H9 (cell line): ENCODE results near the gene IL6R. TPM values are rescaled to one million over a fixed set of nuclear protein-coding genes. Genes with fewer than 3 reads are reported as not detected.

Experiments
- DNase-seq: peaks from one replicate; pipeline ENCODE4 v3.0.0-alpha.2; 2017
- H2AFZ ChIP-seq: one replicate; pipeline ENCODE4 v1.6.1; 2013; ENCODE audit warnings: mild to moderate bottlenecking, low read length, control low read depth, moderate library complexity
- H2AK5ac ChIP-seq: 2 replicates; pipeline ENCODE4 v1.6.1; 2013; ENCODE audit warnings: low read length, control low read depth, mixed read lengths; ENCODE audit not compliant: insufficient read length
- H2BK120ac ChIP-seq: one replicate; pipeline ENCODE4 v1.6.1; 2013; ENCODE audit warnings: low read depth, mild to moderate bottlenecking, low read length, control low read depth, inconsistent platforms; ENCODE audit not compliant: poor library complexity, severe bottlenecking
- H2BK12ac ChIP-seq: 2 replicates; pipeline ENCODE4 v1.6.1; 2013; ENCODE audit warnings: low read length, control low read depth, mixed read lengths, low read depth; ENCODE audit not compliant: insufficient read length
- H2BK15ac ChIP-seq: 2 replicates; pipeline ENCODE4 v1.6.1; 2013; ENCODE audit warnings: low read depth, low read length, control low read depth
- H2BK20ac ChIP-seq: one replicate; pipeline ENCODE4 v1.6.1; 2013; ENCODE audit warnings: low read depth, mild to moderate bottlenecking, low read length, control low read depth, inconsistent platforms; ENCODE audit not compliant: poor library complexity, severe bottlenecking
- H2BK5ac ChIP-seq: 2 replicates; pipeline ENCODE4 v1.6.1; 2013; ENCODE audit warnings: low read length, control low read depth, mixed read lengths; ENCODE audit not compliant: insufficient read length
- H3K14ac ChIP-seq: 2 replicates; pipeline ENCODE4 v1.6.1; 2013; ENCODE audit warnings: low read length, control low read depth; ENCODE audit not compliant: insufficient read depth
- H3K18ac ChIP-seq: 2 replicates; pipeline ENCODE4 v1.6.1; 2013; ENCODE audit warnings: low read depth, mild to moderate bottlenecking, mixed read lengths, low read length, control low read depth; ENCODE audit not compliant: insufficient read length
- H3K23ac ChIP-seq: 2 replicates; pipeline ENCODE4 v1.6.1; 2013; ENCODE audit warnings: low read length, control low read depth, mixed read lengths, low read depth; ENCODE audit not compliant: insufficient read length
- H3K23me2 ChIP-seq: 2 replicates; pipeline ENCODE4 v1.6.1; 2013; ENCODE audit warnings: low read depth, mild to moderate bottlenecking, mixed read lengths, low read length, control low read depth; ENCODE audit not compliant: insufficient read length, poor library complexity, severe bottlenecking
- H3K27ac ChIP-seq: 2 replicates; pipeline ENCODE4 v1.5.1; 2013; ENCODE audit warnings: low read length, control low read depth, mixed read lengths, low read depth; ENCODE audit not compliant: insufficient read length
- H3K27me3 ChIP-seq: 2 replicates; pipeline ENCODE4 v1.6.1; 2013; ENCODE audit warnings: low read length, control low read depth, inconsistent platforms; ENCODE audit not compliant: insufficient read depth
- H3K4ac ChIP-seq: 2 replicates; pipeline ENCODE4 v1.6.1; 2013; ENCODE audit warnings: low read depth, mild to moderate bottlenecking, control low read depth, inconsistent platforms, low read length, moderate library complexity
- H3K4me1 ChIP-seq: 2 replicates; pipeline ENCODE4 v1.6.1; 2013; ENCODE audit warnings: low read length, control low read depth, inconsistent platforms; ENCODE audit not compliant: insufficient read depth
- H3K4me2 ChIP-seq: 2 replicates; pipeline ENCODE4 v1.6.1; 2013; ENCODE audit warnings: low read length, control low read depth, mixed read lengths; ENCODE audit not compliant: insufficient read length, insufficient read depth
- H3K56ac ChIP-seq: 2 replicates; pipeline ENCODE4 v1.6.1; 2013; ENCODE audit warnings: low read depth, mild to moderate bottlenecking, mixed read lengths, low read length, control low read depth; ENCODE audit not compliant: insufficient read length
- H3K79me1 ChIP-seq: 2 replicates; pipeline ENCODE4 v1.6.1; 2013; ENCODE audit warnings: low read depth, mild to moderate bottlenecking, moderate library complexity, low read length, control low read depth, inconsistent platforms; ENCODE audit not compliant: insufficient read depth, poor library complexity, severe bottlenecking
- H3K79me2 ChIP-seq: 2 replicates; pipeline ENCODE4 v1.6.1; 2013; ENCODE audit warnings: low read length, control low read depth, inconsistent platforms; ENCODE audit not compliant: insufficient read depth
- H3K9ac ChIP-seq: 2 replicates; pipeline ENCODE4 v1.6.1; 2013; ENCODE audit warnings: low read length, control low read depth, mixed read lengths; ENCODE audit not compliant: insufficient read length; ENCODE audit errors: extremely low read depth
- H3K9me3 ChIP-seq: one replicate; pipeline ENCODE4 v1.6.1; 2013; ENCODE audit warnings: low read depth, low read length, inconsistent platforms; ENCODE audit not compliant: control insufficient read depth
- H3T11ph ChIP-seq: one replicate; pipeline ENCODE4 v1.6.1; 2013; ENCODE audit warnings: mild to moderate bottlenecking, low read length, control low read depth, inconsistent platforms
- H4K20me1 ChIP-seq: one replicate; pipeline ENCODE4 v1.6.1; 2013; ENCODE audit not compliant: control insufficient read depth, insufficient read length, insufficient read depth
- H4K5ac ChIP-seq: 2 replicates; pipeline ENCODE4 v1.6.1; 2013; ENCODE audit warnings: low read depth, mild to moderate bottlenecking, mixed read lengths, low read length, control low read depth; ENCODE audit not compliant: insufficient read length
- H4K8ac ChIP-seq: replicated peaks from 2 replicates; pipeline ENCODE4 v1.6.1; 2013; ENCODE audit warnings: low read length, control low read depth, mixed read lengths, low read depth; ENCODE audit not compliant: insufficient read length
- H4K91ac ChIP-seq: 2 replicates; pipeline ENCODE4 v1.6.1; 2013; ENCODE audit warnings: low read depth, mild to moderate bottlenecking, moderate library complexity, mixed read lengths, low read length, control low read depth; ENCODE audit not compliant: insufficient read length
- H3K27ac Mint-ChIP-seq, 3 experiments: 2 replicates in 2 of 3; 3 replicates in 1 of 3; pipeline ENCODE4 v1.8.0; 2020 to 2021; ENCODE audit warnings: mixed read lengths in 3 of 3, mild to moderate bottlenecking in 1 of 3, moderate library complexity in 1 of 3
- H3K27me3 Mint-ChIP-seq: 2 replicates; pipeline ENCODE4 v1.8.0; 2021; ENCODE audit warnings: low read depth, mild to moderate bottlenecking, moderate library complexity, mixed read lengths
- H3K36me3 Mint-ChIP-seq, 3 experiments: 2 replicates in 2 of 3; 3 replicates in 1 of 3; pipeline ENCODE4 v1.8.0; 2020 to 2021; ENCODE audit warnings: low read depth in 3 of 3, mixed read lengths in 3 of 3; ENCODE audit not compliant: insufficient read depth in 1 of 3
- H3K4me1 Mint-ChIP-seq, 2 experiments: 2 replicates each; pipeline ENCODE4 v1.8.0; 2020; ENCODE audit warnings: mixed read lengths in 2 of 2
- H3K4me3 Mint-ChIP-seq, 2 experiments: 2 replicates in 1 of 2; 3 replicates in 1 of 2; pipeline ENCODE4 v1.8.0; 2020 to 2021; ENCODE audit warnings: mild to moderate bottlenecking in 2 of 2, mixed read lengths in 2 of 2, moderate library complexity in 1 of 2
- H3K9me3 Mint-ChIP-seq, 2 experiments: 2 replicates in 1 of 2; 3 replicates in 1 of 2; pipeline ENCODE4 v1.8.0; 2020; ENCODE audit warnings: mild to moderate bottlenecking in 2 of 2, mixed read lengths in 2 of 2, moderate library complexity in 1 of 2
- WGBS: extraction: QIAGEN DNeasy Blood & Tissue Kit; methylation state at CpG from one replicate; pipeline ENCODE4 v1.1.7; 2013; ENCODE audit warnings: missing lambda C conversion rate, low lambda C conversion rate, mixed read lengths; ENCODE audit not compliant: insufficient read length; ENCODE audit errors: extremely low coverage; 5-methylcytosine and 5-hydroxymethylcytosine counted together
- total RNA-seq: library from RNA; stranded (reverse); gene quantifications from 2 replicates; pipeline ENCODE4 v1.2.1, GENCODE V29; 2021
- TF ChIP-seq, protein P1 (sequence below): fragments of 200-600 bp; sonication (generic); conservative IDR thresholded peaks from 3 replicates; pipeline ENCODE4 v1.8.0; 2021; ENCODE audit warnings: antibody characterized with exemption, mild to moderate bottlenecking

IL6R gene
- total RNA-seq, 1 experiment from 2014 or later, result 1.7 TPM

DNA sequence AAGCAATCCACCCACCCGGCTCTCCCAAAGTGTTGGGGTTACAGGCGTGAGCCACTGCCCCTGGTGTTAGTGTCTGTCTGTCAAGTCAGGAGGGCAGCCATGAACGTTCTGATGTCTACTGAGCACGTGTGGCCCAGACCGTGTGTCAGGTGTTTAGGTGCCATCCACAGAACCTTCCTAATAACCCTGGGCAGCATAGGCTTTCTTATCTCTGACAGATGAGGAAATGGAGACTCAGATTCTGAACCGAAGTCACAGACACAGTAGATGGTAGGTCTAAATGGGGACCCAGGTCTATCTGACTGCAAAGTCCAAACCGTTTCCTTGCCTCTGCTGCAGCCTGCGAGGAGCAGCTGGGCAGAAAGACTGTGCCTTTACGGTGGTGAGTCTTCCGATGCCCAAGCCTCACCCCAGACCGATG, 622 bp upstream of the IL6R start:
- peak overlapping the region; percentile 62 to 81 for H3K4me3 Mint-ChIP-seq
- Histone ChIP-seq H2BK120ac (no peak overlapping the region), H2BK5ac (no peak overlapping the region), H4K20me1 (no peaks in the 10 kb centered on the region), H3K4me2 (peak overlapping the region; percentile 85), H3K23me2 (peaks cover 11% of the 10 kb centered on the region), H3K27ac (no peak overlapping the region), H2BK20ac (no peak overlapping the region), H2BK12ac (no peak overlapping the region), H2BK15ac (no peak overlapping the region), H3K9ac (no peak overlapping the region), H3K56ac (no peak overlapping the region), H3K79me1 (no peaks in the 10 kb centered on the region), H3K14ac (no peak overlapping the region), H3K23ac (no peak overlapping the region), H4K5ac (no peak overlapping the region), H3K4ac (no peak overlapping the region), H4K91ac (no peak overlapping the region), H2AK5ac (no peak overlapping the region), H4K8ac (no peak overlapping the region), H2AFZ (no peak overlapping the region), H3K27me3 (peaks cover 6% of the 10 kb centered on the region; the same call in 1 of the 2 replicates), H3K18ac (peak overlapping the region; percentile 67), H3T11ph (no peak overlapping the region), H3K4me1 (no peaks in the 10 kb centered on the region; the same call in 1 of the 2 replicates), H3K79me2 (no peaks in the 10 kb centered on the region), H3K9me3 (no peaks in the 10 kb centered on the region)
- no peak for DNase-seq
- TF ChIP-seq, protein P1, sequence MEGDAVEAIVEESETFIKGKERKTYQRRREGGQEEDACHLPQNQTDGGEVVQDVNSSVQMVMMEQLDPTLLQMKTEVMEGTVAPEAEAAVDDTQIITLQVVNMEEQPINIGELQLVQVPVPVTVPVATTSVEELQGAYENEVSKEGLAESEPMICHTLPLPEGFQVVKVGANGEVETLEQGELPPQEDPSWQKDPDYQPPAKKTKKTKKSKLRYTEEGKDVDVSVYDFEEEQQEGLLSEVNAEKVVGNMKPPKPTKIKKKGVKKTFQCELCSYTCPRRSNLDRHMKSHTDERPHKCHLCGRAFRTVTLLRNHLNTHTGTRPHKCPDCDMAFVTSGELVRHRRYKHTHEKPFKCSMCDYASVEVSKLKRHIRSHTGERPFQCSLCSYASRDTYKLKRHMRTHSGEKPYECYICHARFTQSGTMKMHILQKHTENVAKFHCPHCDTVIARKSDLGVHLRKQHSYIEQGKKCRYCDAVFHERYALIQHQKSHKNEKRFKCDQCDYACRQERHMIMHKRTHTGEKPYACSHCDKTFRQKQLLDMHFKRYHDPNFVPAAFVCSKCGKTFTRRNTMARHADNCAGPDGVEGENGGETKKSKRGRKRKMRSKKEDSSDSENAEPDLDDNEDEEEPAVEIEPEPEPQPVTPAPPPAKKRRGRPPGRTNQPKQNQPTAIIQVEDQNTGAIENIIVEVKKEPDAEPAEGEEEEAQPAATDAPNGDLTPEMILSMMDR, result no peak
- peaks cover 48% of the 10 kb centered on the region for H3K27me3 Mint-ChIP-seq
- H3K36me3 Mint-ChIP-seq, result no peaks in the 10 kb centered on the region; a peak in 1 of 7 replicates
- H3K27ac Mint-ChIP-seq, result no peak overlapping the region
- no peaks in the 10 kb centered on the region for H3K9me3 Mint-ChIP-seq
- H3K4me1 Mint-ChIP-seq, result peaks cover 28 to 35% of the 10 kb centered on the region in 2 experiments
- no CpG with 5 or more reads among the region's 11 CpGs for WGBS
